K562 (cell line): Measurements from ENCODE around the gene PARD3. TPM values are rescaled to one million over a fixed set of nuclear protein-coding genes. Genes with fewer than 3 reads are reported as not detected.

Experiments
- ATAC-seq: fragments of 200-7000 bp; cut with Tn5 transposase; 3 replicates; pipeline ENCODE4 v1.9.1; 2020; ENCODE audit warnings: moderate library complexity
- BruUV-seq: library from RNA; stranded (reverse); fragments of 400-500 nt; replicated peaks from 2 replicates; lab custom pipeline; 2021; lab: Mats Ljungman, UMichigan
- CTCF ChIA-PET: fragments of 300-600 bp; formaldehyde crosslinking; extraction: SDS; loops from one replicate; lab custom pipeline; 2021; ENCODE audit warnings: low intra/inter-chr PET ratio; lab: Yijun Ruan, JAX
- POLR2A ChIA-PET: fragments of 300-600, 350-650 bp; sonication (Branson Sonifier 250); formaldehyde crosslinking; extraction: SDS; loops from one replicate; lab custom pipeline; 2021; ENCODE audit warnings: antibody characterized with exemption, inconsistent platforms; lab: Yijun Ruan, JAX
- DNase-seq, 4 experiments: peaks; one replicate each; pipeline versions ENCODE4 v3.0.0 to v3.0.0-alpha.2; 2011 to 2018; ENCODE audit warnings: low spot score in 3 of 4, mixed read lengths in 3 of 4; ENCODE audit errors: extremely low read depth in 1 of 4
- FAIRE-seq: peaks from 2 replicates; lab custom pipeline; 2011; peaks lifted over from hg19 to GRCh38; lab: Jason Lieb, UNC
- H2AFZ ChIP-seq: 2 replicates; pipeline ENCODE4 v1.6.0; 2011; ENCODE audit warnings: low read depth, low read length, control low read depth, inconsistent platforms
- H3K27ac ChIP-seq: fragments of 200-600 bp; 3 replicates; pipeline ENCODE4 v1.8.0; 2011; ENCODE audit warnings: low read depth, mild to moderate bottlenecking, control low read depth, inconsistent platforms, low read length, moderate library complexity, mixed read lengths; ENCODE audit errors: extremely low read depth
- H3K27me3 ChIP-seq, 2 experiments: fragments of 300-600 bp in 1 of 2; 2 replicates in 1 of 2; 3 replicates in 1 of 2; pipeline versions ENCODE4 v1.6.0 to v1.8.0; 2011; ENCODE audit warnings: inconsistent platforms in 2 of 2, low read length in 2 of 2, mild to moderate bottlenecking in 1 of 2, mixed read lengths in 1 of 2, moderate library complexity in 1 of 2; ENCODE audit not compliant: control insufficient read depth in 2 of 2, insufficient read depth in 2 of 2
- H3K36me3 ChIP-seq: fragments of 300-600 bp; 3 replicates; pipeline ENCODE4 v1.8.0; 2011; ENCODE audit warnings: mild to moderate bottlenecking, low read length, inconsistent platforms; ENCODE audit not compliant: control insufficient read depth, insufficient read depth
- H3K4me1 ChIP-seq, 2 experiments: fragments of 200-600 bp in 1 of 2; replicated peaks in 1 of 2; 2 replicates in 1 of 2; 3 replicates in 1 of 2; pipeline versions ENCODE4 v1.5.1 to v1.8.0; 2011; ENCODE audit warnings: inconsistent platforms in 2 of 2, low read length in 2 of 2, mild to moderate bottlenecking in 1 of 2, mixed read lengths in 1 of 2, moderate library complexity in 1 of 2; ENCODE audit not compliant: control insufficient read depth in 2 of 2, insufficient read depth in 2 of 2
- H3K4me2 ChIP-seq: 2 replicates; pipeline ENCODE4 v1.6.1; 2011; ENCODE audit warnings: low read length, control low read depth, inconsistent platforms, mixed read lengths; ENCODE audit not compliant: insufficient read depth
- H3K4me3 ChIP-seq: fragments of 200-600 bp; sonication (generic), shearing (Covaris generic); 2 replicates; pipeline ENCODE4 v1.5.1; 2016; ENCODE audit warnings: control low read depth, inconsistent platforms
- H3K79me2 ChIP-seq: fragments of 200-600 bp; 3 replicates; pipeline ENCODE4 v1.8.0; 2011; ENCODE audit warnings: low read length, inconsistent platforms; ENCODE audit not compliant: control insufficient read depth, insufficient read depth
- H3K9ac ChIP-seq, 2 experiments: 2 replicates each; pipeline versions ENCODE4 v1.6.0 to v1.6.1; 2011; ENCODE audit warnings: low read depth in 2 of 2, low read length in 2 of 2, control low read depth in 1 of 2, inconsistent platforms in 1 of 2, mild to moderate bottlenecking in 1 of 2, mixed read lengths in 1 of 2; ENCODE audit not compliant: insufficient read depth in 1 of 2
- H3K9me1 ChIP-seq: one replicate; pipeline ENCODE4 v1.6.0; 2011; ENCODE audit warnings: inconsistent platforms, mild to moderate bottlenecking, low read length, moderate library complexity; ENCODE audit not compliant: control insufficient read depth, insufficient read depth
- H3K9me3 ChIP-seq: replicated peaks from 2 replicates; pipeline ENCODE4 v1.5.1; 2011; ENCODE audit warnings: low read depth, low read length, inconsistent platforms; ENCODE audit not compliant: control insufficient read depth, insufficient read depth
- H4K20me1 ChIP-seq: replicated peaks from 2 replicates; pipeline ENCODE4 v1.6.1; 2011; ENCODE audit warnings: low read length, inconsistent platforms, mixed read lengths; ENCODE audit not compliant: control insufficient read depth, insufficient read depth
- ARID3A ChIP-seq: IDR thresholded peaks from 2 replicates; pipeline ENCODE4 v1.6.1; 2012; ENCODE audit warnings: low read depth, low read length, improper control_type of control experiment, borderline replicate concordance
- E2F3 ChIP-seq: fragments of 250-450 bp; sonication (Bioruptor Pico); IDR thresholded peaks from 2 replicates; pipeline ENCODE4 v1.4.0; 2020; ENCODE audit warnings: mild to moderate bottlenecking
- EWSR1 ChIP-seq: fragments of 450-650 bp; IDR thresholded peaks from 2 replicates; pipeline ENCODE4 v1.6.1; 2018; ENCODE audit warnings: borderline replicate concordance, mild to moderate bottlenecking, low read depth, moderate library complexity; ENCODE audit not compliant: partially characterized antibody
- IRF1 ChIP-seq: sonication (generic); formaldehyde crosslinking; IDR thresholded peaks from 2 replicates; pipeline ENCODE4 v1.8.0; 2022; ENCODE audit warnings: missing genetic modification reagents, mild to moderate bottlenecking, borderline replicate concordance
- IRF2 ChIP-seq: sonication (generic); formaldehyde crosslinking; IDR thresholded peaks from 2 replicates; pipeline ENCODE4 v1.8.1; 2022; ENCODE audit warnings: mild to moderate bottlenecking, missing genetic modification reagents
- POLR2H ChIP-seq: IDR thresholded peaks from 2 replicates; pipeline ENCODE4 v1.6.1; 2016; ENCODE audit warnings: missing genetic modification characterization, low read depth, mild to moderate bottlenecking, control low read depth, missing compliant biosample characterization, moderate library complexity
- RBM17 ChIP-seq: fragments of 200-400 bp; formaldehyde crosslinking; IDR thresholded peaks from 2 replicates; pipeline ENCODE4 v1.6.1; 2017; ENCODE audit warnings: low read depth, mild to moderate bottlenecking, low read length, borderline replicate concordance
- RFX5 ChIP-seq: IDR thresholded peaks from 2 replicates; pipeline ENCODE4 v1.6.1; 2011; ENCODE audit warnings: low read depth, mild to moderate bottlenecking, improper control_type of control experiment, low read length
- SMARCA5 ChIP-seq: fragments of 450-650 bp; IDR thresholded peaks from 2 replicates; pipeline ENCODE4 v1.6.1; 2016
- SNIP1 ChIP-seq: fragments of 450-650 bp; IDR thresholded peaks from 2 replicates; pipeline ENCODE4 v1.7.1; 2017; ENCODE audit warnings: low read depth, mild to moderate bottlenecking
- TOE1 ChIP-seq, 2 experiments: fragments of 450-650 bp in 1 of 2; sonication (generic) in 1 of 2; formaldehyde crosslinking in 1 of 2; IDR thresholded peaks; 2 replicates each; pipeline versions ENCODE4 v1.7.1 to v1.8.0; 2016 to 2022; ENCODE audit warnings: borderline replicate concordance in 2 of 2, mild to moderate bottlenecking in 2 of 2, antibody characterized with exemption in 1 of 2, inconsistent platforms in 1 of 2, low read depth in 1 of 2, missing genetic modification reagents in 1 of 2, moderate library complexity in 1 of 2
- WGBS: fragments of 100-300 bp; shearing (Covaris generic); methylation state at CpG from one replicate; pipeline ENCODE4 v1.1.6; 2016; ENCODE audit warnings: low coverage, mixed read lengths; ENCODE audit not compliant: insufficient coverage; ENCODE audit errors: missing lambda C conversion rate; 5-methylcytosine and 5-hydroxymethylcytosine counted together
- in situ Hi-C: fragments of 300-500 bp; cut with MboI; formaldehyde crosslinking; loops from 4 replicates; pipeline ENCODE4 v1.15.0; 2018; ENCODE audit warnings: inconsistent platforms, mixed read lengths
- intact Hi-C: fragments of 100-400 bp; cut with micrococcal nuclease; formaldehyde crosslinking; loops from 2 replicates; pipeline ENCODE4 v1.14.2; 2022
- polyA plus RNA-seq, 8 experiments: library from polyadenylated mRNA; depleted of rRNA in 4 of 8; stranded (reverse) in 5 of 8; unstranded in 3 of 8; fragments of >200 nt; fragmentation: Nextera tagmentation in 2 of 8; fragmentation: Illumina TruSeq in 1 of 8; extraction: Ambion mirVana in 2 of 8; extraction: Trizol in 1 of 8; gene quantifications; 2 replicates each; pipeline versions ENCODE4 v1.2.1 to v1.2.3, GENCODE V29; 2011 to 2014; ENCODE audit warnings: inconsistent platforms in 1 of 8, missing spikeins in 1 of 8
- total RNA-seq, 7 experiments: library from RNA; depleted of rRNA in 6 of 7; stranded (reverse); fragments of >200 nt in 6 of 7; fragmentation: Illumina TruSeq in 2 of 7; extraction: Trizol in 2 of 7; gene quantifications; 2 replicates each; pipeline versions ENCODE4 v1.2.1 to v1.2.3, GENCODE V29; 2011 to 2021; ENCODE audit warnings: low replicate concordance in 1 of 7

PARD3 gene
- total and polyA plus RNA-seq, 9 of the 15 experiments (the other 6 are each of a cell fraction or from before 2014, with no cell fraction given), result 2.7 to 11.7 (median 7.7) TPM

- CTCF ChIA-PET, result no interaction called here
- H2AFZ ChIP-seq, result no peak overlapping the region
- ATAC-seq, result no peak
- no peaks in the 10 kb centered on the region for H3K36me3 ChIP-seq
- WGBS, result 22% methylated on average over 3 of the region's 3 CpGs
- H3K27ac ChIP-seq, result no peak overlapping the region
- no peaks in the 10 kb centered on the region for H3K4me1 ChIP-seq
- intact Hi-C loops, result no loop called here
- TF ChIP-seq ARID3A, result no peak
- no peak for TF ChIP-seq RBM17
- TF ChIP-seq POLR2H, result no peak
- no peak for TF ChIP-seq RFX5
- TF ChIP-seq E2F3, result no peak
- no peak for TF ChIP-seq EWSR1
- no peak for TF ChIP-seq TOE1 (IDR thresholded peaks at IDR 0.05; ENCODE audit: borderline replicate concordance)
- TF ChIP-seq TOE1 (CRISPR knock-in tag; IDR thresholded peaks at IDR 0.05; ENCODE audit: borderline replicate concordance, low read depth), result no peak
- TF ChIP-seq IRF1 (CRISPR knock-in tag), result no peak
- no peak for TF ChIP-seq SMARCA5
- no peak for TF ChIP-seq IRF2 (CRISPR knock-in tag)
- TF ChIP-seq SNIP1, result no peak
- TF ChIP-seq, all 486 proteins: peak for 0
- DNase-seq, result no peak
- no peaks in the 10 kb centered on the region; a peak in 1 of 5 replicates for H3K27me3 ChIP-seq
- H3K9me3 ChIP-seq, result no peaks in the 10 kb centered on the region
- no peak overlapping the region for H3K9ac ChIP-seq
- POLR2A ChIA-PET, result no interaction called here
- no peak overlapping the region for H3K4me2 ChIP-seq
- in situ Hi-C loops, result no loop called here
- BruUV-seq, result no TSS peak
- 0 out of 2 replicates have a peak, but pooled peaks cover 2% of the 10 kb centered on the region for H4K20me1 ChIP-seq
- H3K4me3 ChIP-seq, result no peak overlapping the region
- H3K79me2 ChIP-seq, result no peaks in the 10 kb centered on the region
- FAIRE-seq, result no peak
- no peaks in the 10 kb centered on the region for H3K9me1 ChIP-seq
Observed at GRCh38 chr10:34589275-34589674, 225.8 kb downstream of the PARD3 start.
